Fibroblast of skin of left biceps (primary cell): ENCODE results near the gene SF3B2.
"Not testable (repeated sequence)": the region's sequence is repeated elsewhere in the genome, so short reads cannot be mapped to it uniquely, and the experiment has no call there.

Experiments
- DNase-seq, 2 experiments: peaks; one replicate each; pipeline ENCODE4 v3.0.0-alpha.2; 2013; ENCODE audit warnings: low read depth in 2 of 2

Gene SF3B2

GRCh38 chr11:66051766-66052663 lies at the start of gene SF3B2:
Gene SF3B2 (plus strand): TSS chr11:66052364. CDS start chr11:66052385, 21 bp downstream.
- peak; percentile 94 to 97 for DNase-seq

- DNase-seq = no peak
These were observed 49.4 kb upstream of the SF3B2 start for GRCh38 chr11:66002648-66003225.

GRCh38 chr11:66003291-66003690 lies 48.9 kb upstream of the SF3B2 start:
- no peak for DNase-seq

- no peak for DNase-seq
These were observed 48.0 kb upstream of the SF3B2 start for GRCh38 chr11:66004186-66004585.

GRCh38 chr11:66006134-66006890 lies 45.9 kb upstream of the SF3B2 start:
- DNase-seq = no peak

GRCh38 chr11:66006891-66007176 lies 45.3 kb upstream of the SF3B2 start:
- no peak for DNase-seq

GRCh38 chr11:66007201-66007634 lies 44.9 kb upstream of the SF3B2 start:
- no peak for DNase-seq

- no peak for DNase-seq
These were observed 44.1 kb upstream of the SF3B2 start for GRCh38 chr11:66008095-66008467.

- DNase-seq = no peak
These were observed 43.6 kb upstream of the SF3B2 start for GRCh38 chr11:66008468-66009101.

- not testable (repeated sequence) for DNase-seq
These were observed 42.1 kb upstream of the SF3B2 start for GRCh38 chr11:66010036-66010435.

- DNase-seq = no peak
These were observed 40.9 kb upstream of the SF3B2 start for GRCh38 chr11:66011239-66011784.

GRCh38 chr11:66011785-66012303 lies 40.3 kb upstream of the SF3B2 start, which contains the start of gene CST6:
Gene CST6 (plus strand): TSS chr11:66012008. CDS start chr11:66012045, 37 bp downstream.
- DNase-seq = no peak

- DNase-seq = no peak
These were observed 39.7 kb upstream of the SF3B2 start for GRCh38 chr11:66012371-66012945.

- no peak for DNase-seq
These were observed 39.0 kb upstream of the SF3B2 start for GRCh38 chr11:66012946-66013761.

GRCh38 chr11:66013762-66014100 lies 38.4 kb upstream of the SF3B2 start:
- DNase-seq = no peak

- DNase-seq = no peak
These were observed 37.2 kb upstream of the SF3B2 start for GRCh38 chr11:66014804-66015453.

GRCh38 chr11:66015454-66015881 lies 36.7 kb upstream of the SF3B2 start:
- no peak for DNase-seq

GRCh38 chr11:66015936-66016792 lies 36.0 kb upstream of the SF3B2 start:
- no peak for DNase-seq

GRCh38 chr11:66016793-66017177 lies 35.4 kb upstream of the SF3B2 start:
- DNase-seq = no peak
